H1 (cell line): ENCODE data around the gene ANXA6.

Experiments used
- EP300 ChIP-seq, 2 experiments: IDR thresholded peaks; 1 replicate in 1 of 2; 2 replicates in 1 of 2; pipeline ENCODE4 v1.6.1; 2011 to 2012; ENCODE audit warnings: low read depth in 2 of 2, low read length in 2 of 2, mild to moderate bottlenecking in 2 of 2, borderline replicate concordance in 1 of 2, inconsistent platforms in 1 of 2, moderate library complexity in 1 of 2
- NRF1 ChIP-seq: IDR thresholded peaks from 2 replicates; pipeline ENCODE4 v1.6.1; 2011; ENCODE audit warnings: mild to moderate bottlenecking, low read depth, low read length, improper control_type of control experiment
- POLR2AphosphoS5 ChIP-seq: IDR thresholded peaks from 2 replicates; pipeline ENCODE4 v1.6.1; 2011; ENCODE audit warnings: low read depth, low read length
- RBBP5 ChIP-seq: IDR thresholded peaks from 2 replicates; pipeline ENCODE4 v1.7.1; 2012; ENCODE audit warnings: low read depth, mild to moderate bottlenecking, inconsistent platforms, low read length, moderate library complexity, borderline replicate concordance
- RXRA ChIP-seq: IDR thresholded peaks from 2 replicates; pipeline ENCODE4 v1.6.1; 2011; ENCODE audit warnings: low read depth, mild to moderate bottlenecking, low read length, moderate library complexity; ENCODE audit not compliant: insufficient read depth
- SIN3A ChIP-seq, 2 experiments: IDR thresholded peaks in 1 of 2; conservative IDR thresholded peaks in 1 of 2; 2 replicates each; pipeline ENCODE4 v1.6.1; 2011 to 2012; ENCODE audit warnings: low read length in 2 of 2, improper control_type of control experiment in 1 of 2, low read depth in 1 of 2, mild to moderate bottlenecking in 1 of 2
- SUZ12 ChIP-seq: fragments of 200-600 bp; sonication (generic); IDR thresholded peaks from 2 replicates; pipeline ENCODE4 v1.6.1; 2012; ENCODE audit warnings: mild to moderate bottlenecking, inconsistent platforms, low read length, moderate library complexity, mixed read lengths
- YY1 ChIP-seq: IDR thresholded peaks from 2 replicates; pipeline ENCODE4 v1.6.1; 2011; ENCODE audit warnings: low read depth, mild to moderate bottlenecking, low read length
- ZNF274 ChIP-seq: IDR thresholded peaks from 2 replicates; pipeline ENCODE4 v1.7.0; 2012; ENCODE audit warnings: low read length, borderline replicate concordance; ENCODE audit errors: extremely low read depth
- TF ChIP-seq, protein P1 (sequence below), 3 experiments: IDR thresholded peaks; 1 replicate in 2 of 3; 2 replicates in 1 of 3; pipeline versions ENCODE4 v1.5.1 to v1.6.1; 2011; ENCODE audit warnings: low read length in 3 of 3, mild to moderate bottlenecking in 3 of 3, inconsistent platforms in 2 of 3, low read depth in 1 of 3, moderate library complexity in 1 of 3; ENCODE audit not compliant: insufficient read depth in 1 of 3; ENCODE audit errors: control extremely low read depth in 1 of 3
- TF ChIP-seq, protein P2 (sequence below): IDR thresholded peaks from 2 replicates; pipeline ENCODE4 v1.6.1; 2012; ENCODE audit warnings: low read length, inconsistent platforms
- TF ChIP-seq, protein P3 (sequence below): IDR thresholded peaks from 2 replicates; pipeline ENCODE4 v1.6.1; 2011; ENCODE audit warnings: low read length, improper control_type of control experiment

DNA sequence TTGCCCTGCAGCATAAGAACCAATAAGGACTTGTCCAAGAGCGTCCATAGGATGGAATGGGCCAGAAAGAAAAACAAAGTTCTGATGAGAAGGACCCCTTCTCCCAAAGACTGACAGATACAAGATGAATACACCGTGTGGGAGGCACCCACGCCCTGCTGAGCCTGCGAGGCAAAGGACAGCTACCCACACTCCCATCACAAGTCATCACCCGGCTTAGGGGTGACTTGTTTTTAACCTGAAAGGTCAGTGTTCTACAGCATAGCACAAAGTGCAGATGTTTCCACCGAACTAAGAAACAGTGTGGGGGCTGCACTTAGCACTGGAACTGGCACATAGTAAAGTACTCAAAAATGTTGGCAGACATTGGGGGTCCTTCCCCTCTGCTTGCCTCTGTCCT is 90.7 kb downstream of the ANXA6 start:
- TF ChIP-seq, protein P1, sequence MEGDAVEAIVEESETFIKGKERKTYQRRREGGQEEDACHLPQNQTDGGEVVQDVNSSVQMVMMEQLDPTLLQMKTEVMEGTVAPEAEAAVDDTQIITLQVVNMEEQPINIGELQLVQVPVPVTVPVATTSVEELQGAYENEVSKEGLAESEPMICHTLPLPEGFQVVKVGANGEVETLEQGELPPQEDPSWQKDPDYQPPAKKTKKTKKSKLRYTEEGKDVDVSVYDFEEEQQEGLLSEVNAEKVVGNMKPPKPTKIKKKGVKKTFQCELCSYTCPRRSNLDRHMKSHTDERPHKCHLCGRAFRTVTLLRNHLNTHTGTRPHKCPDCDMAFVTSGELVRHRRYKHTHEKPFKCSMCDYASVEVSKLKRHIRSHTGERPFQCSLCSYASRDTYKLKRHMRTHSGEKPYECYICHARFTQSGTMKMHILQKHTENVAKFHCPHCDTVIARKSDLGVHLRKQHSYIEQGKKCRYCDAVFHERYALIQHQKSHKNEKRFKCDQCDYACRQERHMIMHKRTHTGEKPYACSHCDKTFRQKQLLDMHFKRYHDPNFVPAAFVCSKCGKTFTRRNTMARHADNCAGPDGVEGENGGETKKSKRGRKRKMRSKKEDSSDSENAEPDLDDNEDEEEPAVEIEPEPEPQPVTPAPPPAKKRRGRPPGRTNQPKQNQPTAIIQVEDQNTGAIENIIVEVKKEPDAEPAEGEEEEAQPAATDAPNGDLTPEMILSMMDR (IDR thresholded peaks at IDR 0.05; ENCODE audit: control extremely low read depth in 1 of 3, insufficient read depth in 1 of 3, low read depth in 1 of 3, low read length in 3 of 3) = no peak
- TF ChIP-seq, protein P2, sequence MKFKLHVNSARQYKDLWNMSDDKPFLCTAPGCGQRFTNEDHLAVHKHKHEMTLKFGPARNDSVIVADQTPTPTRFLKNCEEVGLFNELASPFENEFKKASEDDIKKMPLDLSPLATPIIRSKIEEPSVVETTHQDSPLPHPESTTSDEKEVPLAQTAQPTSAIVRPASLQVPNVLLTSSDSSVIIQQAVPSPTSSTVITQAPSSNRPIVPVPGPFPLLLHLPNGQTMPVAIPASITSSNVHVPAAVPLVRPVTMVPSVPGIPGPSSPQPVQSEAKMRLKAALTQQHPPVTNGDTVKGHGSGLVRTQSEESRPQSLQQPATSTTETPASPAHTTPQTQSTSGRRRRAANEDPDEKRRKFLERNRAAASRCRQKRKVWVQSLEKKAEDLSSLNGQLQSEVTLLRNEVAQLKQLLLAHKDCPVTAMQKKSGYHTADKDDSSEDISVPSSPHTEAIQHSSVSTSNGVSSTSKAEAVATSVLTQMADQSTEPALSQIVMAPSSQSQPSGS = no peak
- TF ChIP-seq EP300 (IDR thresholded peaks at IDR 0.05; ENCODE audit: borderline replicate concordance in 1 of 2, low read depth in 2 of 2, low read length in 2 of 2) = no peak
- TF ChIP-seq POLR2AphosphoS5 = no peak
- no peak for TF ChIP-seq YY1
- no peak for TF ChIP-seq SIN3A (conservative IDR thresholded peaks at IDR 0.05 in 1 of 2, IDR thresholded peaks at IDR 0.05 in 1 of 2; ENCODE audit: low read depth in 1 of 2, low read length in 2 of 2)
- no peak for TF ChIP-seq NRF1
- no peak for TF ChIP-seq RBBP5
- no peak for TF ChIP-seq ZNF274
- TF ChIP-seq, protein P3, sequence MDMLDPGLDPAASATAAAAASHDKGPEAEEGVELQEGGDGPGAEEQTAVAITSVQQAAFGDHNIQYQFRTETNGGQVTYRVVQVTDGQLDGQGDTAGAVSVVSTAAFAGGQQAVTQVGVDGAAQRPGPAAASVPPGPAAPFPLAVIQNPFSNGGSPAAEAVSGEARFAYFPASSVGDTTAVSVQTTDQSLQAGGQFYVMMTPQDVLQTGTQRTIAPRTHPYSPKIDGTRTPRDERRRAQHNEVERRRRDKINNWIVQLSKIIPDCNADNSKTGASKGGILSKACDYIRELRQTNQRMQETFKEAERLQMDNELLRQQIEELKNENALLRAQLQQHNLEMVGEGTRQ = no peak
- TF ChIP-seq RXRA = no peak
- no peak for TF ChIP-seq SUZ12
